Measurements from ENCODE around the gene SPEM3.
A peak's percentile ranks its signal among the peaks of the same experiment; 100 is the strongest.

The SPEM3 gene

GRCh38 chr17:7440834-7441195 is 12.2 kb downstream of the SPEM3 start:
- TF ChIP-seq CTCF (IDR thresholded peaks at IDR 0.05; ENCODE audit: borderline replicate concordance, insufficient read depth, low read depth, low read length), result no peak

GRCh38 chr17:7441266-7441665 is 12.6 kb downstream of the SPEM3 start:
- no peak overlapping the region for H3K4me3 ChIP-seq (ENCODE audit: low read depth, low read length)
- TF ChIP-seq CTCF (IDR thresholded peaks at IDR 0.05; ENCODE audit: borderline replicate concordance, insufficient read depth, low read depth, low read length), result no peak

More at GRCh38 chr17:7440834-7441195, 12.2 kb downstream of the SPEM3 start:
- peak overlapping the region; percentile 45 for H3K4me3 ChIP-seq (ENCODE audit: low read depth, low read length)

DNA sequence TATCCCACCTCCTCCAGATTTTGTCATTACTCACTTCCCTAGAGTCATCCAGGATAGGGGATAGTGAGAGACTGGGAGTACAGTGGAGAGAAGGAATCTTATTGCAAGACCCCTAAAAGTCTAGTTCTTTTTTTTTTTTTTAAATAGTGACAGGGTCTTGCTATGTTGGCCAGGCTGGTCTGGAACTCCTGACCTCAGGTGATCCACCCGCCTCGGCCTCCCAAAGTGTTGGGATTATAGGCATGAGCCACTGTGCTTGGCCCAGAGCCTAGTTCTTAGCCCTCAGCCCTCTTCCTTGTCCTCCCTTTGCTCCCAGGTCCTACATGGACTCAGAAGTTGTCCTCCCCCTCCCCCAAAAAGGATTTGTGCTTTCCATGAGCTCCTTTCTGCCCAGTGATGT is 13.5 kb downstream of the SPEM3 start:
- no peak overlapping the region for H3K4me3 ChIP-seq (ENCODE audit: low read depth, low read length)
- TF ChIP-seq CTCF (IDR thresholded peaks at IDR 0.05; ENCODE audit: borderline replicate concordance, insufficient read depth, low read depth, low read length), result no peak

- no peak overlapping the region for H3K4me3 ChIP-seq (ENCODE audit: low read depth, low read length)
- no peak for TF ChIP-seq CTCF (IDR thresholded peaks at IDR 0.05; ENCODE audit: borderline replicate concordance, insufficient read depth, low read depth, low read length)
Measured at GRCh38 chr17:7443499-7444485, 15.1 kb downstream of the SPEM3 start.

DNA sequence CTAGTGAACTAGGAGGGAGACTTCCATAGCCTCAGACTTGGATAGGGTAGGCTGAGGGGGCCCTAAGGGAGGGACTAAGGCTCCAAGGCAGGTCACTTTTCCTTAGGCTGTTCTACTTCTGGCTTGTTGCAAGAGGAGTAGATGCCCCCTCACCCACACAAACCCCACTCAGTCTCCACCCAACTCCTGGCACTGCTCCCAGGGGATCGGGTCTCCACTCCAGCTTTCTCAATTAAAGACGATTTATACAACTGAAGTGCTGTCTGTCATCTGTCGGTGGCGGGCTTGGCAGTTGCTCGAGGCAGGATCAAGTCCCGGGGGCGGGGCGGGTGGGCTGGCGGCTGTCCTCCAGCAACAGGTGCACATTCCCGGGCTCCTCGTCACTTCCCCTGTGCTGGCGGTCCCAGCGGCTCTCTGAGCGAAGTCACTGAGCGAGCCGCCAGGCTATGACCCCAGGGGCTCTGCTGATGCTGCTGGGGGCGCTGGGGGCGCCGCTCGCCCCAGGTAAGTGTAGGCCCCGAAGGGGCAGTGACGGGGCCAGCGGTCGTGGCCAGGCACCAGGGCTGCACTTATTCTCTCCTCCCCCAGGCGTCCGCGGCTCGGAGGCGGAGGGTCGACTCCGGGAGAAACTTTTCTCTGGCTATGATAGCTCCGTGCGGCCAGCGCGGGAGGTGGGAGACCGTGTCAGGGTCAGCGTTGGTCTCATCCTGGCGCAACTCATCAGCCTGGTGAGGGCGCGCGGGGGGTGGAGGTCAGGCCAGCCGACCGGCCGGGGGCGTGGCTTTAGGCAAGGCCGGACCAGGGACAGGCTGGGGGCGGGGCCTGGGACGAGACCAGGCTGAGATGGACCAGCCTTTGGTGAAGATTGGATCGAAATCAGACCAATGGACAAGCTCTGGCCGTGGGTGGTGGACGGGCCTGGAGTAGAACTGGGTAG is 16.3 kb downstream of the SPEM3 start, which contains the start of gene CHRNB1:
Gene CHRNB1, plus strand, starts transcription at position 380 of the 937 bp plus-strand sequence. Its CDS starts 67 bp downstream, at position 447.
- TF ChIP-seq CTCF (IDR thresholded peaks at IDR 0.05; ENCODE audit: borderline replicate concordance, insufficient read depth, low read depth, low read length), result no peak
- H3K4me3 ChIP-seq (ENCODE audit: low read depth, low read length), result no peak within 1 kb of the TSS

- TF ChIP-seq CTCF (IDR thresholded peaks at IDR 0.05; ENCODE audit: borderline replicate concordance, insufficient read depth, low read depth, low read length), result no peak
- H3K4me3 ChIP-seq (ENCODE audit: low read depth, low read length), result no peak overlapping the region
Measured at GRCh38 chr17:7445619-7445968, 16.9 kb downstream of the SPEM3 start.
